IMR-90 (cell line): ENCODE measurements around the gene EGFR. TPM values are rescaled to one million over a fixed set of nuclear protein-coding genes. Genes with fewer than 3 reads are reported as not detected.

Experiments used
- ATAC-seq: fragments of 200-7000 bp; cut with Tn5 transposase; 2 replicates; pipeline ENCODE4 v1.9.1; 2020; ENCODE audit warnings: low read depth, mild to moderate bottlenecking, moderate library complexity
- BruUV-seq: library from RNA; stranded (reverse); fragments of 400-500 nt; replicated peaks from 2 replicates; lab custom pipeline; 2021; lab: Mats Ljungman, UMichigan
- CTCF ChIA-PET: fragments of 300-600 bp; formaldehyde crosslinking; extraction: SDS; loops from one replicate; lab custom pipeline; 2021; ENCODE audit warnings: antibody characterized with exemption; lab: Yijun Ruan, JAX
- POLR2A ChIA-PET: fragments of 300-600 bp; sonication (Branson Sonifier 250); formaldehyde crosslinking; loops from one replicate; lab custom pipeline; 2022; ENCODE audit warnings: antibody characterized with exemption; ENCODE audit not compliant: unreplicated experiment; lab: Charles Lee
- DNase-seq: peaks from one replicate; pipeline ENCODE4 v3.0.0; 2013
- H2AFZ ChIP-seq: replicated peaks from 2 replicates; pipeline ENCODE3; 2013; ENCODE audit warnings: low read length, mild to moderate bottlenecking; ENCODE audit not compliant: poor library complexity
- H2AK5ac ChIP-seq: 2 replicates; pipeline ENCODE4 v1.6.1; 2013; ENCODE audit warnings: low read depth, low read length, inconsistent platforms
- H2AK9ac ChIP-seq: replicated peaks from 2 replicates; pipeline ENCODE3; 2013; ENCODE audit warnings: mild to moderate bottlenecking, low read depth, low read length, moderate library complexity; ENCODE audit not compliant: poor library complexity
- H2BK120ac ChIP-seq: 2 replicates; pipeline ENCODE4 v1.6.1; 2013; ENCODE audit warnings: low read depth, low read length, inconsistent platforms
- H2BK15ac ChIP-seq: 3 replicates; pipeline ENCODE4 v1.6.1; 2013; ENCODE audit warnings: low read depth, low read length, inconsistent platforms
- H2BK20ac ChIP-seq: 2 replicates; pipeline ENCODE4 v1.6.1; 2013; ENCODE audit warnings: low read depth, mild to moderate bottlenecking, inconsistent platforms, low read length, moderate library complexity
- H2BK5ac ChIP-seq: 2 replicates; pipeline ENCODE4 v1.6.1; 2013; ENCODE audit warnings: mild to moderate bottlenecking, low read depth, low read length, inconsistent platforms; ENCODE audit not compliant: poor library complexity, severe bottlenecking
- H3K14ac ChIP-seq: replicated peaks from 2 replicates; pipeline ENCODE4 v1.6.1; 2013; ENCODE audit warnings: low read depth, low read length, inconsistent platforms
- H3K18ac ChIP-seq: 2 replicates; pipeline ENCODE4 v1.6.1; 2013; ENCODE audit warnings: low read depth, low read length, control low read depth
- H3K23ac ChIP-seq: 2 replicates; pipeline ENCODE4 v1.6.1; 2013; ENCODE audit warnings: low read depth, low read length, inconsistent platforms
- H3K27ac ChIP-seq: 2 replicates; pipeline ENCODE4 v1.5.1; 2013; ENCODE audit warnings: mild to moderate bottlenecking, control low read depth, low read length; ENCODE audit not compliant: insufficient read depth
- H3K27me3 ChIP-seq: 2 replicates; pipeline ENCODE4 v1.6.1; 2013; ENCODE audit warnings: low read length; ENCODE audit not compliant: control insufficient read depth, insufficient read depth
- H3K36me3 ChIP-seq: 2 replicates; pipeline ENCODE4 v1.6.1; 2013; ENCODE audit warnings: low read length, mixed read lengths; ENCODE audit not compliant: control insufficient read depth, insufficient read depth
- H3K4ac ChIP-seq: 2 replicates; pipeline ENCODE4 v1.6.1; 2013; ENCODE audit warnings: low read depth, low read length, inconsistent platforms
- H3K4me1 ChIP-seq: 2 replicates; pipeline ENCODE4 v1.6.1; 2013; ENCODE audit warnings: low read length, mixed read lengths; ENCODE audit not compliant: control insufficient read depth, insufficient read depth
- H3K4me2 ChIP-seq: 2 replicates; pipeline ENCODE4 v1.6.1; 2013; ENCODE audit warnings: low read depth, mild to moderate bottlenecking, control low read depth, low read length, moderate library complexity
- H3K4me3 ChIP-seq: 2 replicates; pipeline ENCODE4 v1.5.1; 2013; ENCODE audit warnings: low read depth, mild to moderate bottlenecking, control low read depth, low read length, moderate library complexity; ENCODE audit not compliant: insufficient read depth
- H3K56ac ChIP-seq: 2 replicates; pipeline ENCODE4 v1.6.1; 2013; ENCODE audit warnings: low read length, inconsistent platforms; ENCODE audit not compliant: insufficient read depth; ENCODE audit errors: extremely low read depth
- H3K79me1 ChIP-seq, 2 experiments: 2 replicates each; pipeline ENCODE4 v1.6.1; 2013; ENCODE audit warnings: low read length in 2 of 2, inconsistent platforms in 1 of 2, low read depth in 1 of 2
- H3K9ac ChIP-seq: 2 replicates; pipeline ENCODE4 v1.6.1; 2013; ENCODE audit warnings: low read depth, low read length, control low read depth
- H3K9me1 ChIP-seq: 2 replicates; pipeline ENCODE4 v1.6.1; 2013; ENCODE audit warnings: low read length, inconsistent platforms; ENCODE audit not compliant: insufficient read depth
- H3K9me3 ChIP-seq: 2 replicates; pipeline ENCODE4 v1.6.1; 2013; ENCODE audit warnings: low read length; ENCODE audit not compliant: control insufficient read depth, insufficient read depth
- H4K20me1 ChIP-seq: 2 replicates; pipeline ENCODE4 v1.6.1; 2013; ENCODE audit warnings: low read length, inconsistent platforms; ENCODE audit not compliant: insufficient read depth
- H4K5ac ChIP-seq: 2 replicates; pipeline ENCODE4 v1.6.1; 2013; ENCODE audit warnings: mild to moderate bottlenecking, low read depth, low read length, control low read depth
- H4K8ac ChIP-seq, 2 experiments: 2 replicates each; pipeline ENCODE4 v1.6.1; 2013; ENCODE audit warnings: low read depth in 2 of 2, low read length in 2 of 2, control low read depth in 1 of 2, inconsistent platforms in 1 of 2
- H4K91ac ChIP-seq: 2 replicates; pipeline ENCODE4 v1.6.1; 2013; ENCODE audit warnings: low read depth, low read length, inconsistent platforms; ENCODE audit not compliant: insufficient read depth
- BHLHE40 ChIP-seq: fragments of 150-350 bp; IDR thresholded peaks from 2 replicates; pipeline ENCODE4 v1.6.1; 2016; ENCODE audit warnings: mild to moderate bottlenecking, low read depth, low read length
- CHD1 ChIP-seq: IDR thresholded peaks from 2 replicates; pipeline ENCODE4 v1.6.1; 2012; ENCODE audit warnings: low read depth, low read length, improper control_type of control experiment
- ELK1 ChIP-seq: fragments of 150-350 bp; IDR thresholded peaks from 2 replicates; pipeline ENCODE4 v1.6.1; 2016; ENCODE audit warnings: low read depth, mild to moderate bottlenecking, low read length, moderate library complexity, borderline replicate concordance
- FOS ChIP-seq: fragments of 150-350 bp; IDR thresholded peaks from 2 replicates; pipeline ENCODE4 v1.6.1; 2016; ENCODE audit warnings: low read depth, low read length
- MXI1 ChIP-seq: IDR thresholded peaks from 2 replicates; pipeline ENCODE4 v1.6.1; 2012; ENCODE audit warnings: low read depth, mild to moderate bottlenecking, low read length, moderate library complexity, borderline replicate concordance
- NFE2L2 ChIP-seq: fragments of 150-350 bp; IDR thresholded peaks from 2 replicates; pipeline ENCODE4 v1.6.1; 2016; ENCODE audit warnings: low read depth, mild to moderate bottlenecking, low read length
- POLR2A ChIP-seq: IDR thresholded peaks from 2 replicates; pipeline ENCODE4 v1.6.1; 2012; ENCODE audit warnings: mild to moderate bottlenecking, low read depth, low read length
- RAD21 ChIP-seq: IDR thresholded peaks from 2 replicates; pipeline ENCODE4 v1.6.1; 2012; ENCODE audit warnings: low read length, improper control_type of control experiment
- RCOR1 ChIP-seq: IDR thresholded peaks from 2 replicates; pipeline ENCODE4 v1.6.1; 2012; ENCODE audit warnings: mild to moderate bottlenecking, low read length, improper control_type of control experiment; ENCODE audit not compliant: insufficient replicate concordance
- SMC3 ChIP-seq: fragments of 150-350 bp; IDR thresholded peaks from 2 replicates; pipeline ENCODE4 v1.6.1; 2016; ENCODE audit warnings: low read depth, mild to moderate bottlenecking, antibody characterized with exemption, low read length, moderate library complexity
- USF2 ChIP-seq: fragments of 150-350 bp; IDR thresholded peaks from 2 replicates; pipeline ENCODE4 v1.6.1; 2017; ENCODE audit warnings: mild to moderate bottlenecking, antibody characterized with exemption, low read length, low read depth
- WGBS, 2 experiments: methylation state at CpG; one replicate each; pipeline versions ENCODE4 v1.1.5 to v1.1.7; 2013; ENCODE audit warnings: missing lambda C conversion rate in 2 of 2; ENCODE audit not compliant: insufficient read length in 1 of 2; ENCODE audit errors: extremely low coverage in 2 of 2; 5-methylcytosine and 5-hydroxymethylcytosine counted together
- dilution Hi-C: fragments of 300-500 bp; cut with HindIII; formaldehyde crosslinking; loops from one replicate; pipeline ENCODE4 v1.14.3; 2018; ENCODE audit warnings: low sequenced_read_pairs; ENCODE audit not compliant: unreplicated experiment
- in situ Hi-C: fragments of 300-500 bp; cut with MboI; formaldehyde crosslinking; loops from 3 replicates; pipeline ENCODE4 v1.14.3; 2019; ENCODE audit warnings: low sequenced_read_pairs, inconsistent platforms, mixed read lengths
- intact Hi-C: fragments of 100-400 bp; cut with micrococcal nuclease; formaldehyde crosslinking; loops from 2 replicates; pipeline ENCODE4 v1.10.0; 2022
- polyA plus RNA-seq, 3 experiments: library from polyadenylated mRNA; depleted of rRNA; stranded (reverse); fragments of >200 nt; gene quantifications; 2 replicates each; pipeline ENCODE4 v1.2.3, GENCODE V29; 2012; ENCODE audit warnings: low replicate concordance in 1 of 3
- total RNA-seq: library from RNA; depleted of rRNA; stranded (reverse); fragments of >200 nt; gene quantifications from 2 replicates; pipeline ENCODE4 v1.2.3, GENCODE V29; 2012

Gene EGFR
- total and polyA plus RNA-seq, 2 of the 4 experiments (the other 2 are of a cell fraction), result 36.9 to 60.4 TPM

GRCh38 chr7:55096323-55096722 is 77.5 kb downstream of the EGFR start:
- H3K79me1 ChIP-seq, result peaks cover 46 to 96% of the 10 kb centered on the region in 2 experiments
- no peak overlapping the region for H2BK20ac ChIP-seq
- no peak for TF ChIP-seq MXI1
- no peak for TF ChIP-seq USF2
- TF ChIP-seq RCOR1, result no peak
- no peak for TF ChIP-seq NFE2L2
- TF ChIP-seq CHD1, result no peak
- no peak for TF ChIP-seq RAD21
- TF ChIP-seq SMC3, result no peak
- no peak for TF ChIP-seq ELK1
- TF ChIP-seq POLR2A, result no peak
- no peak for TF ChIP-seq FOS
- no peak for TF ChIP-seq BHLHE40
- H3K9ac ChIP-seq, result no peak overlapping the region
- no TSS peak for BruUV-seq
- DNase-seq (no peak), ATAC-seq (no peak)
- no peak overlapping the region for H2AFZ ChIP-seq
- H2AK5ac ChIP-seq, result no peak overlapping the region
- no peak overlapping the region for H3K4me3 ChIP-seq
- no peak overlapping the region for H3K4me2 ChIP-seq
- no peaks in the 10 kb centered on the region for H3K27me3 ChIP-seq
- no peaks in the 10 kb centered on the region for H3K9me3 ChIP-seq
- no peak overlapping the region for H2BK15ac ChIP-seq
- H4K5ac ChIP-seq, result no peak overlapping the region
- dilution Hi-C loops (no loop called here), in situ Hi-C loops (no loop called here), intact Hi-C loops (no loop called here)
- peaks cover 62% of the 10 kb centered on the region for H4K20me1 ChIP-seq
- peaks cover 38% of the 10 kb centered on the region for H3K4me1 ChIP-seq
- H2AK9ac ChIP-seq, result no peak overlapping the region
- no peak overlapping the region for H3K4ac ChIP-seq
- no peak overlapping the region for H2BK5ac ChIP-seq
- no peak overlapping the region for H4K8ac ChIP-seq
- peaks cover 27% of the 10 kb centered on the region for H3K9me1 ChIP-seq
- no peak overlapping the region for H3K27ac ChIP-seq
- H4K91ac ChIP-seq, result no peak overlapping the region
- no peak overlapping the region for H3K56ac ChIP-seq
- H3K14ac ChIP-seq, result no peak overlapping the region
- H3K18ac ChIP-seq, result no peak overlapping the region
- CTCF ChIA-PET, result no interaction called here
- no peaks in the 10 kb centered on the region; the same call in 1 of the 2 replicates for H3K36me3 ChIP-seq
- POLR2A ChIA-PET, result no interaction called here
- WGBS, 2 experiments, result 89% methylated on average over 8 of the region's 11 CpGs; no CpG with 5 or more reads in 1 of the 2 experiments
- no peak overlapping the region for H2BK120ac ChIP-seq
- H3K23ac ChIP-seq, result no peak overlapping the region
